Ectodermal cell (in vitro differentiated cells): ENCODE results near the gene CFAP299.
"Not testable (repeated sequence)": the region's sequence is repeated elsewhere in the genome, so short reads cannot be mapped to it uniquely, and the experiment has no call there.

Experiments used
- H3K27ac ChIP-seq: 2 replicates; pipeline ENCODE4 v1.7.0; 2013; ENCODE audit warnings: mild to moderate bottlenecking, low read depth, low read length; ENCODE audit not compliant: insufficient read depth, poor library complexity, severe bottlenecking
- H3K27me3 ChIP-seq: 2 replicates; pipeline ENCODE4 v1.7.0; 2013; ENCODE audit warnings: mild to moderate bottlenecking, low read length; ENCODE audit not compliant: insufficient read depth, control insufficient read depth, poor library complexity, severe bottlenecking
- H3K36me3 ChIP-seq: one replicate; pipeline ENCODE4 v1.7.0; 2013; ENCODE audit warnings: low read length; ENCODE audit not compliant: control insufficient read depth, insufficient read depth
- H3K4me1 ChIP-seq: one replicate; pipeline ENCODE4 v1.7.0; 2013; ENCODE audit warnings: low read length; ENCODE audit not compliant: control insufficient read depth, insufficient read depth
- H3K4me3 ChIP-seq: 2 replicates; pipeline ENCODE4 v1.7.0; 2013; ENCODE audit warnings: low read depth, low read length, control low read depth; ENCODE audit not compliant: insufficient read depth
- H3K9me3 ChIP-seq: 2 replicates; pipeline ENCODE4 v1.7.0; 2013; ENCODE audit warnings: mild to moderate bottlenecking, low read length, moderate library complexity; ENCODE audit not compliant: control insufficient read depth
- WGBS, 2 experiments: methylation state at CpG; one replicate each; pipeline ENCODE4 v1.1.7; 2013; ENCODE audit warnings: missing lambda C conversion rate in 2 of 2; 5-methylcytosine and 5-hydroxymethylcytosine counted together

Gene CFAP299

DNA sequence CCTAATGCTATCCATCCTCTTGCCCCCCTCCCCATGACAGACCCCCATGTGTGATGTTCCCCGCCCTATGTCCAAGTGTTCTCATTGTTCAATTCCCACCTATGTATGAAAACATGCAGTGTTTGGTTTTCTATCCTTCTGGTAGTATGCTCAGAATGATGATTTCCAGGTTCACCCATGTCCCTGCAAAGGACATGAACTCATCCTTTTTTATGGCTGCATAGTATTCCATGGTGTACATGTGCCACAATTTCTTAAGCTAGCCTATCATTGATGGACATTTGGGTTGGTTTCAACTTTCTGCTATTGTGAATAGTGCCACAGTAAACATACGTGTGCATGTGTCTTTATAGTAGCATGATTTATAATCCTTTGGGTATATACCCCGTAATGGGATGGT lies 334.6 kb downstream of the CFAP299 start:
- H3K9me3 ChIP-seq, H3K36me3 ChIP-seq, H3K4me3 ChIP-seq, H3K27ac ChIP-seq, H3K27me3 ChIP-seq, H3K4me1 ChIP-seq: not testable (repeated sequence)
- 93 to 97% methylated on average over 3 of the region's 3 CpGs for WGBS, 2 experiments

DNA sequence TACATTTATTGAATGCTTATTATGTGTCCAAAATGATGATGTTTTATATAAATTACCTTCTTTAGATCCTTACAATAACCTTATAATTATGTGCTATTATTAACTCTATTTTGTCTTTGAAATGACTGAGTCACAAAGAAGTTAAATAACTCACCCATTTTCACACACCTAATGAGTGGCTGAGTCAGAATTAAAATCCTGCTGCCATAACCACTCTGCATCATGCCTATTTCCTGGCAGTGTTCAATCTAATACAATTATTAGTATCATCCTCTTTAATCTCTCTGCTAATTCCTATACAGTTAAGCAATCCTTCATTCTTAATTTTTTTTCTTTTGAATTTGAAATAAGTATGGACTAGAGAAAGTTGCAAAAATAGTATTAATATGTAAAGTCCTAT lies 342.9 kb downstream of the CFAP299 start:
- Histone ChIP-seq H3K36me3 (no peaks in the 10 kb centered on the region), H3K4me3 (no peak overlapping the region), H3K4me1 (no peaks in the 10 kb centered on the region), H3K27ac (no peak overlapping the region), H3K27me3 (no peaks in the 10 kb centered on the region), H3K9me3 (no peaks in the 10 kb centered on the region)

DNA sequence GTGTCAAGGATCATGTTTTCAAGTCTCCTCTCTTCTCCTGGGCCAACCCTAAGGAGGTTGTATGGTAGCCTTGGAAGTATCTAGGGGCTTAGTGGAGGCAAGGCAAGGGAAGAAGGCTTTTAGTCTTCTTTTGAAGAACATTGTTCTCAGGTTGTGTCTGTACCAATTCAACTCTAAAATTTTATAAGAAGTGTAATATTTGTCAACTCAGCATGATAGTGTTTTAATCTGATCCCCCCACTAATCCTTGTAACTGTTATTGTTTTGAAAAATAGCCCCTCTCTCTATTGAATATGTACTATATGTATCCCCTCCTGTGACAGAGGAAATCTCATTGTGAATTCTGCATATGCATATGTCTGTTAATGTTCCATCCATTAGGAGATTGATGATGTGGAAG lies 345.4 kb downstream of the CFAP299 start:
- H3K27me3 ChIP-seq: no peaks in the 10 kb centered on the region
- H3K9me3 ChIP-seq: no peaks in the 10 kb centered on the region
- H3K36me3 ChIP-seq: no peaks in the 10 kb centered on the region
- no peak overlapping the region for H3K4me3 ChIP-seq
- no peak overlapping the region for H3K27ac ChIP-seq
- no peaks in the 10 kb centered on the region for H3K4me1 ChIP-seq

DNA sequence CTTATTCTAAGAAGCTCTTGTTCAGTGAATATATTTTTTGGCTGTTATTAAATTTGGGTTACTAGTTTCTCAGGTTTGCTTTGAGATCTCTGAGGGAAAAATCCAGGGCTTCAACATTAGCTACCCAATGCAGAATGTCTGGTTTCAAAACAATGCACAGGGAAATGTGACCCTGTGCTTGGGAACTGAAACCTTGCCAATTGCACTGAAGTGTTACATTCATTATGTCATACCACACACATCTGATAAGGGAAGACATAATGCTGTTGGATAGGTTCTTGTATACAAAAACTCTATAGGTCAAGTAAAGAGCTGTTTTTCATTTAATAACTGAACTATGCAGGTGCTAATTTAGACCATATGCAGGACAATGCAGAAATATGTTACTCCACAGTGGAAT lies 349.7 kb downstream of the CFAP299 start:
- Histone ChIP-seq H3K27me3 (no peaks in the 10 kb centered on the region), H3K9me3 (no peaks in the 10 kb centered on the region), H3K4me1 (no peaks in the 10 kb centered on the region), H3K36me3 (no peaks in the 10 kb centered on the region), H3K27ac (no peak overlapping the region), H3K4me3 (no peak overlapping the region)

DNA sequence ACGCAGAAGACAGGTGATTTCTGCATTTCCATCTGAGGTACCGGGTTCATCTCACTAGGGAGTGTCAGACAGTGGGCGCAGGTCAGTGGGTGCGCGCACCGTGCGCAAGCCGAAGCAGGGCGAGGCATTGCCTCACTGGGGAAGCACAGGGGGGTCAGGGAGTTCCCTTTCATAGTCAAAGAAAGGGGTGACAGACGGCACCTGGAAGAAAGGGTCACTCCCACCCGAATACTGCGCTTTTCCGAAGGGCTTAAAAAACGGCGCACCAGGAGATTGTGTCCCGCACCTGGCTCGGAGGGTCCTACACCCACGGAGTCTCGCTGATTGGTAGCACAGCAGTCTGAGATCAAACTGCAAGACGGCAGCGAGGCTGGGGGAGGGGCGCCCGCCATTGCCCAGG lies 352.2 kb downstream of the CFAP299 start:
- not testable (repeated sequence) for H3K36me3 ChIP-seq, H3K27ac ChIP-seq, H3K27me3 ChIP-seq, H3K4me3 ChIP-seq, H3K4me1 ChIP-seq, H3K9me3 ChIP-seq
- WGBS, 2 experiments: 84 to 88% methylated on average over 23 of the region's 23 CpGs

DNA sequence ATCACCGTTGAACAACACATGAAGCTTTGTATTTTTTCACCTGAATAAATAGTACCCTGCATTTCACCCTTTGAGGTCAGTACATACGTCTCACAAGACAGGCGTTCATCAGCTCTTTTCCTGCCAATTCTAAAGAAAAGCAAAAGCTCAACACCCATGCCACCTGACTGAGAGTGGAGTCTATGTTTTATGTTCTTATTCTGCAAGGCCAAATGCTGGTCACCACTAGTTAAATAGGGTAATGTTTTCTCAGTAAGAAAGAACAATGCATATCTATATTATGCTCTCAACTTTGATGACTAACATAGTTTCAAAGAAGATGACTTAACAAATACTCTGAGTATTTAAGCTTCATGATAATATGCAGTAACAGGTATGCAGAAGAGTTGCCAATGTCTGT lies 358.6 kb downstream of the CFAP299 start:
- H3K4me1 ChIP-seq: no peaks in the 10 kb centered on the region
- H3K27ac ChIP-seq: no peak overlapping the region
- no peaks in the 10 kb centered on the region for H3K36me3 ChIP-seq
- H3K27me3 ChIP-seq: no peaks in the 10 kb centered on the region
- H3K4me3 ChIP-seq: no peak overlapping the region
- no peaks in the 10 kb centered on the region for H3K9me3 ChIP-seq
- 88 to 93% methylated on average over 3 of the region's 3 CpGs for WGBS, 2 experiments

DNA sequence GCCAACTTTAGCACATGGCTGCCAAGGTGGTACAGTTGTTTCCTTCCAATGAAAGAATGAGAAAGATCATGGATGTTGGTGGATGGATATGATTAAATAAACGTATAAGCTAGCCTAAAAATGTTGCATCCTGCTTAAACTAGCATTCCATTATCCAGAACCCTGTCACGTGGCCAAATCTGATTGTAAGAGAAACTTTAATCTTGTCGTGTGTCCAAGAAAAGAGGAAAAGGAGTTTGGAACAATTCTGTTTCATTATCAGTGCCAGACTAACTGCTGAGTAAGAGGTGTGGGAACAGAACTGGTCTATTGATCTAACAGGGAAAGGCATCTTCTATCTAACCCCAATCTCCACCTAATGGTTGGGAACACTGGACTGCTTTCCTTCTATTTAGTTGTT lies 369.8 kb downstream of the CFAP299 start:
- no peaks in the 10 kb centered on the region for H3K9me3 ChIP-seq
- no peak overlapping the region for H3K4me3 ChIP-seq
- no peak overlapping the region for H3K27ac ChIP-seq
- no peaks in the 10 kb centered on the region for H3K27me3 ChIP-seq
- H3K36me3 ChIP-seq: no peaks in the 10 kb centered on the region
- H3K4me1 ChIP-seq: no peaks in the 10 kb centered on the region
- WGBS, 2 experiments: 88 to 97% methylated on average over 2 to 3 of the region's 3 CpGs

DNA sequence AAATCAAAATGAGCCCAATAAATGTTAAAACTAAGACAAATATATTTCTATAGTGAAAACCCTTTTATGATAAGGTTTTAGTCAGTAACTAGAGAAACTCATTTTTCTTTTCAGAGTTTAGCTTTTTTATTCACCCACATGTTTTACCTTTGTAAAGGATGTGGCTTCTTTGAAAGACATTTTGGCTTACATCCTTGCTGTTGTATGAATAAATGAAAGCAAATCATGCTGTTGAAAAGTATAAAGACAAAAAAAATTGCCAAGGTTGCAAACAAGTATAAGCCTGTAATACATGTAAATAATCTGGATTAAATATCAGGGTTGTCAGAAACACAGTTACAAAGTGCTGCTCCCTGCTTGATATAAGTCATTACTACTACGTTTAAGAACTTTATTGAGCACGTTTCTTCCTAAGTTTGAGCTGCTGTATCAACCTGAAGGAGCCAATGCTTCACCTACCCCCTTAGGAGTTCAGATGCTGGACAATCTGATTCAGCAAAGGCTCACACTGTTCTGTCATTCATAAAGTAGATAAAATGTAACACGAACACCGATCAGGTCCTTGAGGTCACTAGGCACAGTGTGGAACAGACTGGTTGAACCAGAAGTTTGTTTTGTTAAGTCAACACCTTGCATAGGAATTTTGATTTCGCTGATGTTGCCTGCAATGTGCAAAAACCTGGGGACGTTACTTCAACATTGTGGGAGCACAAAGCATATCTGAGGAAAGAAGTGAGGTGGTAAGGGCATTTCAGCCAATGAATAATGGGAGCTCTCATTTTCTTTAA lies 373.7 kb downstream of the CFAP299 start:
- 77 to 78% methylated on average over 6 of the region's 6 CpGs for whole genome bisulfite sequencing, 2 experiments
- Histone ChIP-seq H3K4me3 (no peak overlapping the region), H3K9me3 (no peaks in the 10 kb centered on the region), H3K36me3 (no peaks in the 10 kb centered on the region), H3K4me1 (no peaks in the 10 kb centered on the region), H3K27ac (no peak overlapping the region), H3K27me3 (no peaks in the 10 kb centered on the region)

DNA sequence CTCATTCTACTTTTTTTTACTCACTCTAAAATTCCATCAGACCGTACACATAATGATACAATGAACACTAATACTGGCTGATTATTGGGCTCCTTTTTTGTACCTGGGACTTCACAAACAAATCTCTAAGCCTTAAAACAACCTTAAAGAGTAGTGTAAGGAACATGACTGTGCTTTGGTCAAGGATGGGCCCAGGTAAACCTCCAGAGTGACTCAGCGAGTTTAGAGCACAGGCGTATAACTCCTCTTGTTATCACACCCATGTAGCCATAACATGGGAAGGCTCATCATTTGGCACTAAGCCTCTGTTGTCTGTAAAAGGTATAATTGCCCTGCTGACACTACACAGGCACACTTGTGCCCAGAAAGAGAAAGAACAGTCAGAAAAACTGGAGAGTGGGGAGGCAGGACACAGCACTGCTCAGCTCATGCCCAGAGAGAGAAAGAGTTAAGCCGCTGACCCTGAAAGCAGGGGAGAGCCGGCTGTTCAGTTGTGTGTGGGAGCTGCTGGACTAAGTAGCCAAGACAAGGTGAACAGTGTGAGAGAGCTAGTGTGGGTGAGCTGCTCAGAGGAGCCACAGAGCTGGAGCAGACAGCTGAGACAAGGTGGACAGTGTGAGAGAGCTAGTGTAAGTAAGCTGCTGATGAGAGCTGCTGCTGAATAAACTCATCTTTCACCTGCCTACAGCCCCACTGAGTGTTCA lies 375.4 kb downstream of the CFAP299 start:
- H3K27ac ChIP-seq: no peak overlapping the region

DNA sequence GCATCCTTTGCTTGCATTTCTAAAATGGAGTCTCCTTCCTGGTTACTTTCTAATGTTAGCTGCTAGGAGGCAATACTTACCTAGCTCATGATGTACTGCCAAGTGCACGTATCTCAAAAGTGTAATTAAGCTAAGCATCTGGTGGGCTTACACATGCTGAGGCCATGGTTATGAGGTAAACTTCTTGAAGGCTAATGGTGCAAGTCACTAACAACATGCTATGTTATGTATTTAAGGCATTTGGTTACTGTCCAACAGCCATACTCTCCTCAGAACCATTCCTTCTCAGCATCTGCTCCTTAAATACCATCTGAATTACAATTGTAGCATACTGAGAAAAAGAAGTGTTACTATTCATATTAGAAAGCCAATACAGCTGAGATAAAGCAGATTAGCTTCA lies 376.4 kb downstream of the CFAP299 start:
- Histone ChIP-seq H3K4me3 (no peak overlapping the region), H3K36me3 (no peaks in the 10 kb centered on the region), H3K9me3 (no peaks in the 10 kb centered on the region), H3K27me3 (no peaks in the 10 kb centered on the region), H3K4me1 (no peaks in the 10 kb centered on the region), H3K27ac (no peak overlapping the region)
- WGBS, 2 experiments: 94 to 97% methylated on average over 1 of the region's 1 CpG

More for the DNA sequence above, 375.4 kb downstream of the CFAP299 start:
- Histone ChIP-seq H3K4me1 (no peaks in the 10 kb centered on the region), H3K27me3 (no peaks in the 10 kb centered on the region), H3K36me3 (no peaks in the 10 kb centered on the region), H3K9me3 (no peaks in the 10 kb centered on the region), H3K4me3 (no peak overlapping the region)
- WGBS, 2 experiments: 75% methylated on average over 5 of the region's 5 CpGs
